Skeletal muscle tissue (tissue), 4 donors: ENCODE results near the gene TTC28. TPM values are rescaled to one million over a fixed set of nuclear protein-coding genes. Genes with fewer than 3 reads are reported as not detected.
A peak's percentile ranks its signal among the peaks of the same experiment; 100 is the strongest.

Experiments
- H3K27ac ChIP-seq: one replicate; pipeline ENCODE4 v1.7.0; 2013; ENCODE audit warnings: mild to moderate bottlenecking, low read depth, low read length, inconsistent platforms
- H3K27me3 ChIP-seq, 3 donors: one replicate each; pipeline ENCODE4 v1.7.0; 2013; ENCODE audit warnings: low read length in 3 of 3; ENCODE audit not compliant: control insufficient read depth in 3 of 3, insufficient read depth in 3 of 3
- H3K36me3 ChIP-seq, 3 donors: one replicate each; pipeline ENCODE4 v1.7.0; 2013; ENCODE audit warnings: low read length in 3 of 3; ENCODE audit not compliant: control insufficient read depth in 3 of 3, insufficient read depth in 3 of 3
- H3K4me1 ChIP-seq, 3 donors: one replicate each; pipeline ENCODE4 v1.7.0; 2013; ENCODE audit warnings: low read length in 3 of 3, mild to moderate bottlenecking in 3 of 3; ENCODE audit not compliant: control insufficient read depth in 3 of 3, insufficient read depth in 3 of 3
- H3K4me3 ChIP-seq, 3 donors: one replicate each; pipeline ENCODE4 v1.7.0; 2013; ENCODE audit warnings: low read length in 3 of 3
- H3K9ac ChIP-seq, 3 donors: one replicate each; pipeline ENCODE4 v1.7.0; 2013; ENCODE audit warnings: low read length in 3 of 3, mild to moderate bottlenecking in 3 of 3, moderate library complexity in 2 of 3, low read depth in 1 of 3
- H3K9me3 ChIP-seq, 3 donors: one replicate each; pipeline ENCODE4 v1.7.0; 2013; ENCODE audit warnings: low read length in 3 of 3; ENCODE audit not compliant: control insufficient read depth in 3 of 3
- total RNA-seq: library from RNA; depleted of rRNA; stranded (reverse); fragments of >200 nt; gene quantifications from one replicate; pipeline ENCODE4 v1.2.3, GENCODE V29; 2014
- donor health status: Osteomylitis.

The TTC28 gene
- total RNA-seq, 1 donor from 2014 or later = 27.1 TPM

- no peak overlapping the region for H3K27ac ChIP-seq
- no peak overlapping the region for H3K9ac ChIP-seq
- H3K4me3 ChIP-seq = no peak overlapping the region
- peaks cover 71 to 79% (median 74%) of the 10 kb centered on the region in 3 donors for H3K4me1 ChIP-seq
- peaks cover 0 to 2% (median 0%) of the 10 kb centered on the region in 3 donors for H3K36me3 ChIP-seq
- no peaks in the 10 kb centered on the region for H3K9me3 ChIP-seq
- H3K27me3 ChIP-seq = no peaks in the 10 kb centered on the region
These were observed 656.6 kb downstream of the TTC28 start for GRCh38 chr22:28023036-28023435.

GRCh38 chr22:28021998-28022660 lies 657.5 kb downstream of the TTC28 start:
- H3K36me3 ChIP-seq = peaks cover 0 to 2% (median 0%) of the 10 kb centered on the region in 3 donors
- no peaks in the 10 kb centered on the region for H3K27me3 ChIP-seq
- no peak overlapping the region for H3K9ac ChIP-seq
- H3K9me3 ChIP-seq = no peaks in the 10 kb centered on the region
- H3K27ac ChIP-seq = no peak overlapping the region
- no peak overlapping the region for H3K4me3 ChIP-seq
- H3K4me1 ChIP-seq = peaks cover 68 to 79% (median 72%) of the 10 kb centered on the region in 3 donors

DNA sequence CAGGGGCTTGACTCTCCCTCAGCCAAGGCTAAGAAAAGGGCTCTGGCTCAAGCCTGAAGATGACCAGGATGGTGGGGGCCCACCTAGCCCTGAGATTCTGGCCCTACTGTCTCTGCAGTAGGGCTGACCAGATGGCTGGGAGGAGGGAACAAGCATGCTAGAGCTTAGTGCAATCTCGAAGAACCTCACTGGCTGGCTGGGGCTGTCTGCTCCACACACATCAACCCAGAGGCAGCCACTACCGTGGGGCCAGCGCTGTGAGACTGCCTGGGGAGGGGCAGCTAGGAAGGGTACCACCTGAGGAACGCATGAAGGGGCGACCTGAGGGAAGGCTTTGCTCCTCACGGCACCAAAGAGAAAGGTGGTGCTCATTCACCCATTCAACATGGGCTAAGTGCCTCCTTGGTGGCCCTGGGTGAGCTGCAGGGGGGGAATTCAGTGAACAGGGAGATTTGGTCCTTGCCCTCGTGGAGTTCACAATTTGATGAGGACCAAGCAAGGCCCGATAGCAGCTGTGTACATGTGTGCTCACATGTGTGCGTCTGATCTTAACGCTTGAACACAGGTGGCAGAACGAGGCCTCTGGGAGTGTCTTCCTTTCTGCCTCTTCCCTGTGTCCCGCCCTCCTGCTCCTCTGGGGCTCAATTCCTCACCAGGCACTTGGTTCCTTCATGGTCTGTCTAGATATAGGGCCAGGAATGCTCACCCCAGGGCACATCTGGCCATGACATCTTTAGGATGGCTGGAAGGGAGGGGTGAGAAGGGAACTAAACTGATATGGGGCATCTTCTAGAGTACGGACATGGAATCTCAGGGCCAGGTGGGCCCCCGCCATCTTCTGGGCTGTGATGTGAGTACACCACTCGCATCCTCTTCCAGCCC lies 658.3 kb downstream of the TTC28 start:
- Histone ChIP-seq H3K27me3 (no peaks in the 10 kb centered on the region), H3K4me3 (no peak overlapping the region), H3K27ac (no peak overlapping the region), H3K9me3 (no peaks in the 10 kb centered on the region), H3K9ac (peak overlapping the region in 2 of 3 donors; percentile 45 to 61), H3K36me3 (peaks cover 0 to 2% (median 0%) of the 10 kb centered on the region in 3 donors), H3K4me1 (peaks cover 61 to 79% (median 66%) of the 10 kb centered on the region in 3 donors)

DNA sequence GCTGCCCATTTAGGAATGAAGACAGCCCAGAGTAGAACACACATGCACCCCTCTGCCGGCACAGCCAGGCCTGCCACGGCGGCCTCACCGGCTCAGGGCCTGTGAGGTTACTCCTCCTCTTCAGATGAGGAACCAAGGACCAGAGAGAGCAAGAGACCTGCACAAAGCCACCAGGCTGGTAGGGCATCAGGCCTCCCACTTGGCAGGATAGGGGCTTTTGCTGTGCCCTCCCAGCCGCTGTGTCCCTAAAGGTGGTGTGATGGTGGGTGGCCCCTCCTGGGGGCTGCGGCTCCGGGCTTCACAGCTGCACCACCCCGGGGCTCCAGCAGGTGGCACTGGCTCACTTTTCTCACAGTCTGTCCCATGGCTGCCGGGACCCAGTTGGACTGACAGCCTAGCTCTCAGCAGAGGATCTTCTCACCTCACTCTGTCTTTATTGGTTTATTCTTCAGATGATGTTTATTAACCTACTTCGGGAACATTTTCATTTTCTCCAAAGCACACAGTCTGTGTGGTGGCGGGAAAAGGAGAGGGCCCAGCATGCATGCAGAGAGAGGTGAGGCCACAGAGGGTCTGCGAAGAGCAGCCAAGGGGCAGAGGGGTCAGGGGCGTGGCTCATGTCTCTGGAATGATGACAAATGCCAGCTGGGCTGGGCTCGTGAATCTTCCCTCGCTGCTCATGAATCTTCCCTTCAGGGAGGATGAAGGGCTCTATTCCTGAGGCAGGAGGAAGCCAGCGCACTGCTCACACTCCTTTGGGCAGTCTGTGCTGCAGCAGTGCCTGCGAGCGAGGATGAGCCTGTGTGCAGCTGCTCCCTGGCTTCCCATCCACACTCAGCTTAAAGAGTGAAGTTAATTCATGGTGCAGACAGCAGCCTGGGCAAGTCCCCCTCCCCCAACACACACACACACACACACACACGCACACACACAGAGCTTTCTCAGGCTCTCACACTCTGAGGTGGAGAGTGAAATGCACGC lies 659.5 kb downstream of the TTC28 start:
- H3K9ac ChIP-seq = peak overlapping the region in 2 of 3 donors; percentile 45 to 61
- H3K36me3 ChIP-seq = peaks cover 0 to 2% (median 0%) of the 10 kb centered on the region in 3 donors
- H3K9me3 ChIP-seq = no peaks in the 10 kb centered on the region
- H3K27me3 ChIP-seq = no peaks in the 10 kb centered on the region
- peaks cover 51 to 75% (median 61%) of the 10 kb centered on the region in 3 donors for H3K4me1 ChIP-seq
- H3K4me3 ChIP-seq = no peak overlapping the region
- peak overlapping the region; percentile 70 for H3K27ac ChIP-seq

- Histone ChIP-seq H3K27me3 (no peaks in the 10 kb centered on the region), H3K9ac (peak overlapping the region in 2 of 3 donors; percentile 25 to 33), H3K27ac (peak overlapping the region; percentile 70), H3K9me3 (no peaks in the 10 kb centered on the region), H3K4me1 (peaks cover 43 to 67% (median 53%) of the 10 kb centered on the region in 3 donors), H3K4me3 (no peak overlapping the region), H3K36me3 (peaks cover 0 to 2% (median 0%) of the 10 kb centered on the region in 3 donors)
These were observed 660.3 kb downstream of the TTC28 start for GRCh38 chr22:28019360-28019759.

- Histone ChIP-seq H3K36me3 (peaks cover 0 to 5% (median 2%) of the 10 kb centered on the region in 3 donors), H3K27ac (peak overlapping the region; percentile 70), H3K9ac (peak overlapping the region in 1 of 3 donors; percentile 60), H3K4me1 (peaks cover 37 to 58% (median 48%) of the 10 kb centered on the region in 3 donors), H3K9me3 (no peaks in the 10 kb centered on the region), H3K27me3 (no peaks in the 10 kb centered on the region), H3K4me3 (no peak overlapping the region)
These were observed 661.1 kb downstream of the TTC28 start for GRCh38 chr22:28018461-28018927.

DNA sequence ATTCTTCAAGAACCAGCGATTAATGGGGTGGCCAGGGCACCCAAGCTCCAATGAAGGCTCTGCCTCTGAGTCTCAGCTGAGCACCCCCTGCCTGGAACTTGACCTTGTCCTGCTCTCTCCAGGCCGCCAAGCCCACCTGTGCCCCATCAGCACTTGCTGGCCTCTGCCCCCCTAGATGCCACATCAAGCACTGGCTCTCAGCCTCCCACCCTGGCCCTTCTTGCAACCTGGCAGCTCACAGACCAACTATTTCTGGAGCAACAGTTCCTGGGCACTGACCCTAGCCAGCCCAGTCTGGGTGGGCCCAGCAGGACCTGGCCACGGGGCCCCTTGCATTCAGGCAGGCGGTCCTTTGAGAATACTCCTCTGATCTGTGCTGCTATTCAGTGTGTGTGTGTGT lies 661.8 kb downstream of the TTC28 start:
- H3K4me1 ChIP-seq = peaks cover 37 to 57% (median 48%) of the 10 kb centered on the region in 3 donors
- H3K27ac ChIP-seq = no peak overlapping the region
- no peak overlapping the region for H3K9ac ChIP-seq
- no peaks in the 10 kb centered on the region for H3K9me3 ChIP-seq
- H3K27me3 ChIP-seq = no peaks in the 10 kb centered on the region
- H3K36me3 ChIP-seq = peaks cover 0 to 6% (median 5%) of the 10 kb centered on the region in 3 donors
- no peak overlapping the region for H3K4me3 ChIP-seq

DNA sequence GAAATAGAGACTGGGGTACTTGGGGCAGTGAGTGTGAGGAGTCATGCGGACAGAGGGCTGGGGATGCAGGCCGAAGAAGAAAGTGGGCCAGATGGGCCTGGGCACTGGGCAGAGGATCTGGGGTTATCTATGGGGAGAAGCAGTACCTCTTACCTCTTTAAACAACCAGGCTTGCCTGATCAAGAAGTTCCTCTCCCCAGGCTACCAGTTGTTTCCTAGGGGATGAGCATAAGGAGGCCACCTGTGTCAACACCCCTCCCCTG lies 662.2 kb downstream of the TTC28 start:
- Histone ChIP-seq H3K36me3 (peaks cover 0 to 6% (median 5%) of the 10 kb centered on the region in 3 donors), H3K4me1 (peaks cover 37 to 57% (median 48%) of the 10 kb centered on the region in 3 donors), H3K4me3 (no peak overlapping the region), H3K27me3 (no peaks in the 10 kb centered on the region), H3K27ac (no peak overlapping the region), H3K9ac (no peak overlapping the region), H3K9me3 (no peaks in the 10 kb centered on the region)

- H3K4me3 ChIP-seq = no peak overlapping the region
- no peak overlapping the region for H3K9ac ChIP-seq
- H3K27ac ChIP-seq = no peak overlapping the region
- H3K36me3 ChIP-seq = peaks cover 0 to 6% (median 4%) of the 10 kb centered on the region in 3 donors
- no peaks in the 10 kb centered on the region for H3K9me3 ChIP-seq
- peaks cover 37 to 57% (median 48%) of the 10 kb centered on the region in 3 donors for H3K4me1 ChIP-seq
- no peaks in the 10 kb centered on the region for H3K27me3 ChIP-seq
These were observed 662.7 kb downstream of the TTC28 start for GRCh38 chr22:28016781-28017557.
